Measurements from ENCODE around the gene RRAGA.
"Not testable (repeated sequence)": the region's sequence is repeated elsewhere in the genome, so short reads cannot be mapped to it uniquely, and the experiment has no call there.

Gene RRAGA, protein sequence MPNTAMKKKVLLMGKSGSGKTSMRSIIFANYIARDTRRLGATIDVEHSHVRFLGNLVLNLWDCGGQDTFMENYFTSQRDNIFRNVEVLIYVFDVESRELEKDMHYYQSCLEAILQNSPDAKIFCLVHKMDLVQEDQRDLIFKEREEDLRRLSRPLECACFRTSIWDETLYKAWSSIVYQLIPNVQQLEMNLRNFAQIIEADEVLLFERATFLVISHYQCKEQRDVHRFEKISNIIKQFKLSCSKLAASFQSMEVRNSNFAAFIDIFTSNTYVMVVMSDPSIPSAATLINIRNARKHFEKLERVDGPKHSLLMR

GRCh38 chr9:19048966-19049916 is at the start of gene RRAGA:
Gene RRAGA (plus strand): TSS chr9:19049427. CDS start chr9:19049660, 233 bp downstream.
- peak; percentile 100 for DNase-seq (ENCODE audit: low read depth, low spot score)

DNA sequence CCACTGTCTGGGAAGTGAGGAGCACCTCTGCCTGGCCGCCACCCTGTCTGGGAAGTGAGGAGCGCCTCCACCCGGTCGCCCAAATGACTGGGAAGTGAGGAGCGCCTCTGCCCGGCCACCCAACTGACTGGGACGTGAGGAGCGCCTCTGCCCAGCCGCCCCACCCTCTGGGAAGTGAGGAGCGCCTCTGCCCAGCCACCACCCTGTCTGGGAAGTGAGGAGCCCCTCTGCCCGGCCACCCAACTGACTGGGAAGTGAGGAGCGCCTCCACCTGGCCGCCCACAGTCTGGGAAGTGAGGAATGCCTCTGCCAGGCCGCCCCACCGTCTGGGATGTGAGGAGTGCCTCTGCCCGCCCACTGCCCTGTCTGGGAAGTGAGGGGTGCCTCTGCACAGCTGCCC is 49.1 kb upstream of the RRAGA start:
- no peak for DNase-seq (ENCODE audit: low read depth, low spot score)

DNA sequence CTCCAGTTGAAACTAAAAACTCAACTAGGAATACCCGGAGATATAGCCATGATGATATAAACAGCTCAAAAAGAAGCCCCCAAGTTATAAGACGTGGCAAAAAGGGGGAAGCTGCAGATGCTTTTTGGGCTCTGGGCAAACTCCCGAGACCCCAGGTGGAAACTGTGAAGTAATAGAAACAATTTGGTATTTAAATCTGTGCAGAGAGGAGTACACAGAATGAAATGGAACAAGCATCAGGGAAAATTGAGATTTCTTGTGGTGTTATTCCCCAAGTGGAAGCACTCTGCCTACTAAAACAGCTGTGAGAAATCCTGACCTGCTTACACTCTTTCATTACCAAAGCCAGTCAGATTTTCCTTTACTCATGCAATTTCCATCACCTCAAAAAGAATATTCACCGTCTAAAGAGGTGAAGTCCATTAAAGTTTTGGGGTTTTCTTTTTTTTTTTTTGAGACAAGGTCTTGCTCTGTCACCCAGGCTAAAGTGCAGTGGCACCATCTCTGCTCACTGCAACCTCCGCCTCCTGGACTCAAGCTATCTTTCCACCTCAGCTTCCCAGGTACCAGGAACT is 39.7 kb upstream of the RRAGA start:
- DNase-seq (ENCODE audit: low read depth, low spot score), result no peak

- DNase-seq (ENCODE audit: low read depth, low spot score), result no peak
Measured at GRCh38 chr9:19018201-19018600, 31.0 kb upstream of the RRAGA start.

DNA sequence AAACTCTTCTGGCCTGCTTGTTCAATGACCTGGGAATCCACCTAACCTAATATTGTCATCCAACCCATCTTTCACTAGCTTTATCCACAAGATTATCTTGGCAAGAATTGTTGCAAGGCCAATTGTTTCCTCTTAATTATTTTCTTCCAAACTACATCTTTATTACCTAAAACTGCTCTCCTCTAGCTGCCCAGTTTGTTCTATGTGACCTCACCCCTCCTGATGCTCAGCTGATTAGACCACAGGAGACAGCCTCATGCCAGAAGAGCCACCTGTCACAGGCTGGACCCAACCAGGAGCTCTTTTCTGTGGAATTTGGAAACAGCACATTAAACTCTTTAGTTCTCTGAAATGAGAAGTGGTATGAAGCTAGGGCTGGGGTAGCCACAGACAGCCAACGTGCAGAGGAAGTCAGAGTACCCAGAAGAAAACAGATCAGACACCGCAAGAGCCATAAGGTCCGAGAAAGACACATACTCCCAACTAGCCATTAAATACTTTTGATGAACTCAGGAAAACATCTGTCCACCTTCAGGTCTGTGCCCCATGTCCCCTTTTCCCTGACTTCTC is 28.3 kb upstream of the RRAGA start:
- no peak for DNase-seq (ENCODE audit: low read depth, low spot score)

GRCh38 chr9:19021649-19022048 is 27.6 kb upstream of the RRAGA start:
- DNase-seq (ENCODE audit: low read depth, low spot score), result not testable (repeated sequence)

DNA sequence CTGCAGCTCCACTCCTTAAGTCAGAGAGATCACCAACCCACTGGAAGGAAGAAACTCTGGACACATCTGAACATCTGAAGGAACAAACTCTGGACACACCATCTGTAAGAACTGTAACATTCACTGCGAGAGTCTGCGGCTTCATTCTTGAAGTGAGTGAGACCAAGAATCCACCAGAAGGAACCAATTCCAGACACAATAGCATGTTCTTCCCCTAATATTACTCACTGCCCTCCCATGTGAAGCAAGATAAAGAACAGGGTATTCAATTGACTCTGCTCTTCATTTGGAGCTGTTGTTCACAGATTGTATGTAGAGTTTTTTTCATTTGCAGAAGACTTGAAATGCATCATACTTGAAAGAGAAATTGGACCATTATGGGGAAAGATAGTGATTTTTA is 27.0 kb upstream of the RRAGA start:
- DNase-seq (ENCODE audit: low read depth, low spot score), result no peak

GRCh38 chr9:19023078-19023477 is 26.1 kb upstream of the RRAGA start:
- DNase-seq (ENCODE audit: low read depth, low spot score), result no peak

DNA sequence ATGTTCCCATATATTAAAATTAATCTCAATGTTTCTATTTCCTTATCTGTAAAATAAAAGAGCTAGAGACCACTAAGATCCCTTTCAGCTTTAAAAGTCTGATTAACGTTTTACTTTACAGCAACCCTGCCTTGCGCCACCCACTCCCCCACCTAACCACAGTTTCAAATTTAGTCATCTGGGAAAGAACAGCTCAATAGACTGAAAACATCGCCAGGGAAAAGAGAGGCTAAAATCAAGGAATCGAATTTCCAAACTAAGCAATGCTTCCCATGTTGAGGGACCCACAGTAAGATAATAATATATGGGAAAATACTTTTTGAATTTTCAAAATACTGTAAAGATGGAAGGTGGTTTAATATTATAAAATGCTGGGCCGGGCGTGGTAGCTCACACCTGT is 22.9 kb upstream of the RRAGA start:
- no peak for DNase-seq (ENCODE audit: low read depth, low spot score)

DNA sequence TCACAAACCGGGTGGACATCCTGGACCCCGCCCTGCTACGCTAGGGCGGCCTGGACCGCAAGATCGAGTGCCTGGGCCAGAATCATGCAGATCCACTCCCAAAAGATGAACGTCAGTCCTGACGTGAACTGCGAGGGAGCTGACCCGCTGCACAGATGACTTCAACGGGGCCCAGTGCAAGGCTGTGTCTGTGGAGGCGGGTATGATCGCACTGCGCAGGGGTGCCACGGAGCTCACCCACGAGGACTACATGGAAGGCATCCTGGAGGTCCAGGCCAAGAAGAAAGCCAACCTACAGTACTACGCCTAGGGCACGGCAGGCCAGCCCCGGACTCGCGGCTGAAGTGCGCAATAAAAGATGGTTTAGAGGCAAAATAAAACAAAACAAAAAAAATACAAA is 21.4 kb upstream of the RRAGA start:
- no peak for DNase-seq (ENCODE audit: low read depth, low spot score)

- peak; percentile 60 for DNase-seq (ENCODE audit: low read depth, low spot score)
Measured at GRCh38 chr9:19028835-19029451, 20.3 kb upstream of the RRAGA start.

DNA sequence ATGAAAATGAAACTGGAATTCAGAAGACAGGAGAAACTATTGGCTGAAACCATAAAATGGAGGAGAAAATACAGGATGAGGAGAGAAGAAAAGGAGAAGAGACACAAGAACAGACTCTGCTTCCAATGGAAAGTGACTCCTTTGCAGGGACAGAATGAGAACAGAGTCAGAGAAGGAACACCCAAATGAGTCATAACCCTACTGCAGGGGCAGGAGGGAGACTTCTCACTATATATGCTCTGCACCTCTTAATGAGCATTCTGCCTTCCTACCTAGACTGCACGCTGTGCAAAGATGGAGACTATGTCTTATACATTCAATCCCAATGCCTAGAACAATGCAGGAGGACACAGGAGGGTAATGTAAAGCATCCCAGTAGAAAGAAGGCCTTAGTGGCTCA is 18.3 kb upstream of the RRAGA start:
- no peak for DNase-seq (ENCODE audit: low read depth, low spot score)

- peak; percentile 35 for DNase-seq (ENCODE audit: low read depth, low spot score)
Measured at GRCh38 chr9:19032406-19032805, 16.8 kb upstream of the RRAGA start.

DNA sequence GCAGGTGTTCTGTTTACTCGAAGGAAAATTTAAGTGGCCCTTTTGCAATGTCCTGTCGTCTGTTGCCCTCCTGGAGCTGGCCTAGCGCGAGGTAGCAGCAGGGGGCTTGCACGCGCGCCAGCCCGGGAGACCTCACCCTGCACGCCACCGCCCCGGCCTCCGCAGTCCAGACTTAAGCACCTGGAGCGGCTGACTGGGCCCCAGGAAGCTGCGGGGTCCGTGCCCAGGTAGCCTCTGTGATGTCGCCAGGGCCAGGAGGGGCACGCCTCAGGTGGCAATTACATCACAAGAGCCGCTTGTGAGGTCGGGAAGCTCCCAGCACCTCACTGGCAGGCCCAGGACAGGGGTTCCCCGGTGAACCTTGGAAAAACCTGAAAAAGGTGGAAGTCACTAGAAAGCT is 16.2 kb upstream of the RRAGA start, which contains the start of gene SAXO1:
SAXO1 (minus strand) TSS at position 195 of the 400 bp plus-strand sequence. CDS start 301 bp downstream, outside the sequence.
- no peak for DNase-seq (ENCODE audit: low read depth, low spot score)

DNA sequence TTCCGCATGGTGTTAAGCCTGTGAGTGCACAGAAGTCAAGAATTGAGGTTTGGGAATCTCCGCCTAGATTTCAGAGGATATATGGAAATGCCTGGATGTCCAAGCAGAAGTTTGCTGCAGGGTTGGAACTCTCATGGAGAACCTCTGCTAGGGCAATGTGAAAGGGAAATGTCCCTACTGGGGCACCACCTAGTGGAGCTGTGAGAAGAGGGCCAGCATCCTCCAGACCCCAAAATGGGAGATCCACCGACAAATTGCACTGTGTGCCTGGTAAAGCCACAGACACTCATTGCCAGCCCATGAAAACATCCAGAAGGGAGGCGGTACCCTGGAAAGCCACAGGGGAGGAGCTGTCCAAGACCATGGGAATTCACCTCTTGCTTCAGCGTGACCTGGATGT is 12.6 kb upstream of the RRAGA start:
- no peak for DNase-seq (ENCODE audit: low read depth, low spot score)

GRCh38 chr9:19049917-19050636 is 850 bp downstream of the RRAGA start:
- peak; percentile 49 for DNase-seq (ENCODE audit: low read depth, low spot score)

DNA sequence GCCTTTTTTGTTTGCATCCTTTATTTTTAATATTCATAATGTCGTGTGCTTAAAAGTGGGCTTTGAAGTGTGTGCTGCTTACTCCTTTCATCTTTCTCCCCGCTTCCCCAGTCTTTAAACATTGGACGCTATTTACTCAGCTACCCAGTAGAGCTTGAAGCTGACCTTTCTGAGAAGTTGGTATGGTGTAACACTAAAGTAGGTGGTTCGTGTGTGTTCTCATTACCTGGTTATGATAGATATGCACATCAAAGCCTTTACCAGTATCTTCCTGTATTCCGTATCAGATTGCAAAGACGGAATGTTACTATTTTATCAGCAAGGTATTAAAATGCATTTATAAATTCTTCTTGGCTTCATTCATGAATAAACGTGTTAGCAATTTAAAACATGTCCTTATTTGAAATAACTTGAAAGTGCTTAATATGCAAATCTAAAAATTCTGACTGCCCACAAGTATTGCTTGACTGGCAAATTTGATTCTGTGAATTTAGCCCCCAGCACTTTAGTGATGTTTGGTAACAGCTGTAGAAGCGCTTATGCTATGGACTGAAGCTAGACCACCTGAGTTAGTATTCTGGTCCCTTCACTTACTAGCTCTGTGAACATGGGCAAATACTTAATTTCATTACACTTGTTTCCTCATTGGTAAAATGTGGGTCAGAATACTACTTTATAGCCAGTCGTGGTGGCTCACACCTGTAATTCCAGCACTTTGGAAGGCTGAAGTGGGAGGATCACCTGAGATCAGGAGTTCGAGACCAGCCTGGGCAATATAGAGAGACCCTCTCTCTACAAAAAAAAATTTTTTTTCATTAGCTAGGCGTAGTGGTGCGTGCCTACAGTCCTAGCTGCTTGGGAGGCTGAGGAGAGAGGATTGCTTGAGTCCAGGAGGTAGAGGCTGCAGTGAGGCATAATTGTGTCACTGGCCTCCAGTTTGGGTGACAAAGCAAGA is 1.7 kb downstream of the RRAGA start:
- no peak for DNase-seq (ENCODE audit: low read depth, low spot score)

- DNase-seq (ENCODE audit: low read depth, low spot score), result no peak
Measured at GRCh38 chr9:19057033-19057432, 7.8 kb downstream of the RRAGA start.

DNA sequence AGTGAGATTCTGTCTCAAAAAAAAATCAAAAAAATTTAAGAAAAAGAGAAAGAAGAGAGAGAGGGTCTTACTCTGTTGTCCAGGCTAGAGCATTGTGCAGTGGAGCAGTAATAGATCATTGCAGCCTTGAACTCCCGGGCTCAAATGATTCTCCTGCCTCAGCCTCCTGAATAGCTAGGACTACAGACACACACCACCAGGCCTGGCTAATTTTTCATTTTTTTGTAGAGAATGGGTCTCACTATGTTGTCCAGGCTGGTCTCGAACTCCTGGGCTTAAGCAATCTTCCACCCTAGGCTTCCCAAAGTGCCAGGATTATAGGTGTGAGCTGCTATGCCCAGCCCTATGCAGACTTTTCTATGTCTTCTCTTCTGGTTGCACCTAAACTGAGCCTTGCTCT is 25.0 kb downstream of the RRAGA start:
- no peak for DNase-seq (ENCODE audit: low read depth, low spot score)

- no peak for DNase-seq (ENCODE audit: low read depth, low spot score)
Measured at GRCh38 chr9:19074836-19075235, 25.6 kb downstream of the RRAGA start.
